Fibroblast of mammary gland (primary cell): ENCODE measurements around the gene CIITA.

Experiments
- DNase-seq: peaks from one replicate; pipeline ENCODE4 v3.0.0-alpha.2; 2010; ENCODE audit warnings: low read depth
- H3K4me3 ChIP-seq: 2 replicates; pipeline ENCODE4 v1.5.1; 2011; ENCODE audit warnings: low read depth, mild to moderate bottlenecking, low read length, moderate library complexity; ENCODE audit not compliant: control insufficient read depth
- TF ChIP-seq, protein P1 (sequence below): conservative IDR thresholded peaks from 2 replicates; pipeline ENCODE4 v1.5.1; 2011; ENCODE audit warnings: low read depth, low read length, inconsistent platforms; ENCODE audit not compliant: control insufficient read depth, insufficient read depth

The CIITA gene

DNA sequence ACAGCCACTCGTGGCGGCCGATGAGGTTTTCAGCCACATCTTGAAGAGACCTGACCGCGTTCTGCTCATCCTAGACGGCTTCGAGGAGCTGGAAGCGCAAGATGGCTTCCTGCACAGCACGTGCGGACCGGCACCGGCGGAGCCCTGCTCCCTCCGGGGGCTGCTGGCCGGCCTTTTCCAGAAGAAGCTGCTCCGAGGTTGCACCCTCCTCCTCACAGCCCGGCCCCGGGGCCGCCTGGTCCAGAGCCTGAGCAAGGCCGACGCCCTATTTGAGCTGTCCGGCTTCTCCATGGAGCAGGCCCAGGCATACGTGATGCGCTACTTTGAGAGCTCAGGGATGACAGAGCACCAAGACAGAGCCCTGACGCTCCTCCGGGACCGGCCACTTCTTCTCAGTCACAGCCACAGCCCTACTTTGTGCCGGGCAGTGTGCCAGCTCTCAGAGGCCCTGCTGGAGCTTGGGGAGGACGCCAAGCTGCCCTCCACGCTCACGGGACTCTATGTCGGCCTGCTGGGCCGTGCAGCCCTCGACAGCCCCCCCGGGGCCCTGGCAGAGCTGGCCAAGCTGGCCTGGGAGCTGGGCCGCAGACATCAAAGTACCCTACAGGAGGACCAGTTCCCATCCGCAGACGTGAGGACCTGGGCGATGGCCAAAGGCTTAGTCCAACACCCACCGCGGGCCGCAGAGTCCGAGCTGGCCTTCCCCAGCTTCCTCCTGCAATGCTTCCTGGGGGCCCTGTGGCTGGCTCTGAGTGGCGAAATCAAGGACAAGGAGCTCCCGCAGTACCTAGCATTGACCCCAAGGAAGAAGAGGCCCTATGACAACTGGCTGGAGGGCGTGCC lies 30.1 kb downstream of the CIITA start:
- TF ChIP-seq, protein P1, sequence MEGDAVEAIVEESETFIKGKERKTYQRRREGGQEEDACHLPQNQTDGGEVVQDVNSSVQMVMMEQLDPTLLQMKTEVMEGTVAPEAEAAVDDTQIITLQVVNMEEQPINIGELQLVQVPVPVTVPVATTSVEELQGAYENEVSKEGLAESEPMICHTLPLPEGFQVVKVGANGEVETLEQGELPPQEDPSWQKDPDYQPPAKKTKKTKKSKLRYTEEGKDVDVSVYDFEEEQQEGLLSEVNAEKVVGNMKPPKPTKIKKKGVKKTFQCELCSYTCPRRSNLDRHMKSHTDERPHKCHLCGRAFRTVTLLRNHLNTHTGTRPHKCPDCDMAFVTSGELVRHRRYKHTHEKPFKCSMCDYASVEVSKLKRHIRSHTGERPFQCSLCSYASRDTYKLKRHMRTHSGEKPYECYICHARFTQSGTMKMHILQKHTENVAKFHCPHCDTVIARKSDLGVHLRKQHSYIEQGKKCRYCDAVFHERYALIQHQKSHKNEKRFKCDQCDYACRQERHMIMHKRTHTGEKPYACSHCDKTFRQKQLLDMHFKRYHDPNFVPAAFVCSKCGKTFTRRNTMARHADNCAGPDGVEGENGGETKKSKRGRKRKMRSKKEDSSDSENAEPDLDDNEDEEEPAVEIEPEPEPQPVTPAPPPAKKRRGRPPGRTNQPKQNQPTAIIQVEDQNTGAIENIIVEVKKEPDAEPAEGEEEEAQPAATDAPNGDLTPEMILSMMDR: no peak

GRCh38 chr16:10907757-10908045 lies 30.7 kb downstream of the CIITA start:
- TF ChIP-seq, protein P1: no peak
- no peak for DNase-seq

More for the DNA sequence above, 30.1 kb downstream of the CIITA start:
- H3K4me3 ChIP-seq: no peak overlapping the region
- DNase-seq: no peak

DNA sequence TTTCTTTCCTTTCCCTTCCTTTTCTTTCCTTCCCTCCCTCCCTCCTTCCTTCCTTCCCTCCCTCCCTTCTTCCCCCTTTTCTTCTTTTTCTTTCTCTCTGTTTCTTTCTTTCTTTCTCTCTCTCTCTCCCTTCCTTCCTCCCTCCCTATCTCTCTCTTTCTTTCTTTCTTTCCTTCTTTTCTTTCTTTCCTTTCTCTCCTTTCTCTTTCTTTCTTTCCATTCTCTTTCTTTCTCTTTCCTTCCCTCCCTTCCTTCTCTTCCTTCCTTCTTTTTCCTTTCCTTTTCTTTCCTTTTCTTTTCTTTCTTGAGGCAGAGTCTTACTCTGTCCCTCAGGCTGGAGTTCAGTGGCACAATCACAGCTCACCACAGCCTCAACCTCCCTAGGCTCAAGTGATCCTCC lies 34.3 kb downstream of the CIITA start:
- no peak for DNase-seq
- TF ChIP-seq, protein P1: no peak

More at GRCh38 chr16:10907757-10908045, 30.7 kb downstream of the CIITA start:
- H3K4me3 ChIP-seq: no peak overlapping the region

GRCh38 chr16:10916534-10916933 lies 39.5 kb downstream of the CIITA start:
- TF ChIP-seq, protein P1: no peak
- DNase-seq: no peak
- no peak overlapping the region for H3K4me3 ChIP-seq

More for the DNA sequence above, 34.3 kb downstream of the CIITA start:
- H3K4me3 ChIP-seq: no peak overlapping the region

- TF ChIP-seq, protein P1: peak; percentile 99
- H3K4me3 ChIP-seq: no peak overlapping the region
- peak; percentile 96 for DNase-seq
These were observed 41.4 kb downstream of the CIITA start for GRCh38 chr16:10918294-10919002.

DNA sequence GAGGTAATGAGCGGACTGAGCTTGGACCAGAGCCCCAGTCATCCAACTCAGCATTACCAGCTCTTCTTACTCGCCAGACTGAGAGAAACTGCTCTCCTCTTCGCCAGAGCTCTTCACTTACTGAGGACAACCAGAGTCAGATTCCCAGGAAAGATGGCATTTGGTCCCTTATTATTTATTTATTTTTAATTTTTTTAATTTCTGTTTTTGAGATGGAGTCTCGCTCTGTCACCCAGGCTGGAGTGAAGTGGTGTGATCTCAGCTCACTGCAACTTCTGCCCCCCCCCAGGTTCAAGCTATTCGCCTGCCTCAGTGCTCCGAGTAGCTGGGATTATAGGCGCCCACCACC lies 42.0 kb downstream of the CIITA start:
- TF ChIP-seq, protein P1: no peak
- no peak for DNase-seq
- H3K4me3 ChIP-seq: no peak overlapping the region
